Mononuclear cell (primary cell): Measurements from ENCODE around the gene SH3BGR. TPM values are rescaled to one million over a fixed set of nuclear protein-coding genes. Genes with fewer than 3 reads are reported as not detected.

Source experiments
- H3K27me3 ChIP-seq: 2 replicates; pipeline ENCODE4 v1.6.0; 2011; ENCODE audit warnings: low read length, control low read depth; ENCODE audit not compliant: insufficient read depth
- H3K4me1 ChIP-seq: 2 replicates; pipeline ENCODE4 v1.5.1; 2011; ENCODE audit warnings: mild to moderate bottlenecking, low read length, control low read depth; ENCODE audit not compliant: insufficient read depth
- H3K4me3 ChIP-seq: 2 replicates; pipeline ENCODE4 v1.5.1; 2011; ENCODE audit warnings: mild to moderate bottlenecking, low read length, moderate library complexity
- H3K9me3 ChIP-seq: 2 replicates; pipeline ENCODE4 v1.5.1; 2011; ENCODE audit warnings: low read depth, mild to moderate bottlenecking, control low read depth, low read length
- total RNA-seq: library from RNA; depleted of rRNA; stranded (reverse); fragments of >200 nt; gene quantifications from one replicate; pipeline ENCODE4 v1.2.3, GENCODE V29; 2012

SH3BGR gene
- total RNA-seq, 1 donor = not detected

DNA sequence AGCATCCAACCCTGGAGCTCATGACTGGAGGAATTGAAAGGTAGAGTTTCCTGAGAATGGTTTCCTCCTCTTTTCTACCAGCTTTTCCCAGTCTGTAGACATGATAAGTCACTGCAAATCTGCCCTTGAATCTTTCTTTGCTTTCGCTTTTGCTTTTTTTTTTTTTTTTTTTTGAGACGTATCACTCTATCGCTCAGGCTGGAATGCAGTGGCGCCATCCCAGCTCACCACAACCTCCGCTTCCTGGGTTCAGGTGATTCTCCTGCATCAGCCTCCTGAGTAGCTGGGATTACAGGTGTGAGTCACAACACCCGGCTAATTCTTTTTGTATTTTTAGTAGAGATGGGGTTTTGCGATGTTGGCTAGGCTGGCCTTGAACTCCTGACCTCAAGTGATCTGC is 4.5 kb upstream of the SH3BGR start:
- Histone ChIP-seq H3K4me3 (no peak overlapping the region), H3K4me1 (peaks cover 11% of the 10 kb centered on the region), H3K27me3 (no peaks in the 10 kb centered on the region), H3K9me3 (no peaks in the 10 kb centered on the region)

DNA sequence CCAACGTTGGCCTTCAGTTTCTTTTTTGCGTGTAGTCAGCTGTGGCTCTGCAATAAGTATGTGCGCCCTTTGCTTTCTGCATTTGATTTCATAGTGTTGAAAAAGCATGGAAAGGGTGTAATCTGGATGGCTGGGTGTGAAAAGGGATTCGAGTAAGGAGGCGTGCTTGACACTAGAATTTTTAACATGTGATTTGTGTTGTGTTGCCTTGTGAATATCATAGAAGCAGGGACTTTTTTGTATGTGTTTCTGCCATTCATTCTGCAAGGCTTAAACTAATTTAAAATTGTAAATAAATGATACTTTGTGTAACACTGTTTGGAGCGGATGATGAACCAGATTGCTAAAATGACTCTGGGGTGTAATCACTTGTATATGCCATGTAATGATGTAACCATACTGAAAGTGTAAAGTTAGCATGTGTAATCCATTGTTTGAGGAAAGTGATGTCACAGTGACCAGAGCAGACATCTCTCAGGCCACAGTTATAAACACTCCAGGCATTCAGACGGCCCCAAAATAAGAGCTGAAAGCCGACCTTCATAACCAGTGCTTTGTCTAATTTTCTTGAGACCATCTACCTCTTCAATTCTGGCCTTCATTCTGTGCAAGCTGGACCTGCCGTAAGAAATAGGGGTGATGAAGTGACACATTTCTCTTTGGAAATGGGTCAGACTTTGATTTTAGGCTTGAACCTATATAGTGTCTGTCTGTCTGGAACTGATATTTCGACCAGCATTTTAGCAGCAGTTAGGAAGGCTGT is 618 bp downstream of the SH3BGR start:
- no peaks in the 10 kb centered on the region for H3K27me3 ChIP-seq
- no peak overlapping the region for H3K4me3 ChIP-seq
- H3K4me1 ChIP-seq = no peaks in the 10 kb centered on the region
- H3K9me3 ChIP-seq = no peaks in the 10 kb centered on the region

DNA sequence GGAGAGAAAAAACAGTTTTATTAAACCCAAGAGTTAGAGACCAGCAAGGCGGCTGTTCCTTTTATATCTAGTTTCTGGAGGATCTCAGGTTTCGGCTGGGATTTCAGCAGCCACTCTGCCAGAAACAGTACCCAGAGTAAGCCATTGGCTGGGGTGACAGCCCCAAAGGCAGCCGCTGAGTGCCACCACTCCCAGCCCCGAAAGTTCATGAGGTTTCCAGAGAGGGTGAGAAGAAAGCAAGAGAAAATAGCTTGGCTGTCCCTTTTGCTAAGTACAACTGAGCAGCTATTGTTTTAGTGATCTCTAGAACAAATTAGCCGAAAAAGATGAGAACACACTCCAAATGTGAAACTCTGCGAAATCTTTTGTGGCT is 1.2 kb downstream of the SH3BGR start:
- Histone ChIP-seq H3K4me3 (no peak overlapping the region), H3K4me1 (no peaks in the 10 kb centered on the region), H3K27me3 (no peaks in the 10 kb centered on the region), H3K9me3 (no peaks in the 10 kb centered on the region)

DNA sequence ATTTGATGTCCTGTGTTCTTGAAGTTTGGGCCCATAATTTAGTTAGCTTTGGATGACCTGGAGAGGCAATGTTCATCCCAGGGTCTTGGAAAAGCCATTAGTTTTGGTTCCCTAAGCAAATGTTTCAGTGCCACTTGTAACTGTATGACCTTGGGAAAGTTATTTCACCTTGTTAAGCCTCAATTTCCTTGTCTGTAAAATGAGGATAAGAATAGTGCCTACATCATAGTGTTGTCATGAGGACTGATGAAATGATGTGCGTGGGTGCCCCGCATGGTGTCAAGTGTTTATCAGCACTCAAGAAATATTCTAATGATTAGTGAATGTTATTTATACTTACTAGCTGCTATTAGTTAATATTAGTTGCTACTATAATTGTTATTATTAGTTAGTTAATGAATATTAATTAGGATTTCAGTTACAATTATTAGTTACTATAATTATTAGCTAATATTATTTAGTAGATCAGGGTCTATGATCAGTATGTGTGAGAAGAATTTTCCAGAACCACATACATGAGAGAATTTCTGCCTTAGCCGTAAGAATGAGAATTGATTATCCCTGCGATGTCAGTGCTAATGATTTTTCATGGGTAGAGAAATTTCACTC is 1.9 kb downstream of the SH3BGR start:
- Histone ChIP-seq H3K9me3 (no peaks in the 10 kb centered on the region), H3K27me3 (no peaks in the 10 kb centered on the region), H3K4me3 (no peak overlapping the region), H3K4me1 (no peaks in the 10 kb centered on the region)

DNA sequence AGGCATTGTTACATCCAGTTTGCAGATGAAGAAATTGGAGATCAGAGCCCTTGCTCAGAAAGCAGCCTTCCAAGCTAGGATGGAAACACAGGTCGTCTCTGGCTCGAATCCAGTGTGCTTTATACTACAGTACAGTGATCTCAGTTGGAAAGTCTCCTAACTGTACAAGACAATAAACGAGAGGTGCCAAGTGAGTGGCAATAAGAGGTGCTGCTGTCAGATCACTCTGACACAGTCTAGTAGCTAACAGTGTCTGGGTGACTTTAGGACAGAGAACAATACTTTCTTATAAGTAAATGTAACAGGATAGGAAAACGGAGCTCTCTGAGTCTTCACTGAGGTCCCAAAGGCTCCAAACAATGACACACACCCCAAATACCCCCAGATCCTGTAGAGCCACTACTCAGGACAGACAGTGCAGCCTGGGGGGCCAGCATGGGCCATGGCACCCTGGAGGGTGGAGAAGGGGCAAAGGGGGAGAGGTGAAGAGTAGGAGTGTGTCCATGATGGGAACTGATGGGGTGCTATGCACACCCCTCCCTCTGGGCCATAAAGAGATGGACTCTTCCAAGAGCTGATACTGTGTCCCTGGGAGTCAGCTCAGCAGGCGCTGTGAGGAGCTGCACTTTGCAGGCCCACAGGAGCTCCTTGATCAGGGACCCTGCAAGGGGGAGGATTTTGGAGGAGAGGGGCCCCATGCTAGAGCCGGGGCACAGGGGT is 3.3 kb downstream of the SH3BGR start:
- no peaks in the 10 kb centered on the region for H3K9me3 ChIP-seq

DNA sequence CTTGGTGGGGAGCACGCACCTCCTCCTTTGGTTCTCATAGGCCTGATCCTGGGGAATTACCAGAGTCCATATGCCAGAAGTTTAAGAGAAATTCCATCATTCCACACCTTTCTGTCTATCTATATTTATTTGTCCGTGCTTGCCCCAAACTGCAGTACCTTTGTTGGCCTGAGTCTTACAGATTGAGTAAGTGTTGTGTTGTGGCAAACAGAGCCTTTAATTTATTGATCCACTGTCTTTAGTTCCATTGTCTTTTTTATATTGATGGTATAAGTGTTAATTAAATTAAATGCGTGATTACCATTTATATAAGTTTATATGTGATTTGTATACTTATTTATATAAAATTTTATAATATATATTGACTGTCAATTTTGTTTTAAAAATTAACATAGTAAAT is 4.9 kb downstream of the SH3BGR start:
- no peaks in the 10 kb centered on the region for H3K4me1 ChIP-seq
- no peaks in the 10 kb centered on the region for H3K27me3 ChIP-seq
- no peak overlapping the region for H3K4me3 ChIP-seq
- no peaks in the 10 kb centered on the region for H3K9me3 ChIP-seq

More for the DNA sequence above, 3.3 kb downstream of the SH3BGR start:
- Histone ChIP-seq H3K27me3 (no peaks in the 10 kb centered on the region), H3K4me1 (no peaks in the 10 kb centered on the region), H3K4me3 (no peak overlapping the region)

DNA sequence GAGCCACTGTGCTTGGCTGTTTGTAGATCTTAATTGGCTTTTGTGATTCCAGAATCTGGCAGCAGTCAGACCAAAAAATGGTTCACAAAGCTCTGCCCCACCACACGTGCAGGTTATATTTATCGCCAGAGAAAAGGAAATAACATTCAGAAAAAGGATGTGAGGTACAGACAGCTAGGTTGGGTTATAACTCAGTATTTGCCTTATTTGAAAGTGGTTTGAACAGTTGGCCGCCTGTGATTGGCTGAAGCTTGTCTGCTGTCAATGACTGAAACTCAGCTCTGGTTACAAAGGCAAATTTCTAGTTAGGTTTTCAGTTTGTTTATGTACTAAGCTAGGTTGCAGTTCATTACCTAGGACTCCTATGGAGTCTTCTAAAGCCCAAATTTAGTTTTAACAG is 9.6 kb downstream of the SH3BGR start:
- H3K27me3 ChIP-seq = no peaks in the 10 kb centered on the region
- no peaks in the 10 kb centered on the region for H3K4me1 ChIP-seq
- no peak overlapping the region for H3K4me3 ChIP-seq
- H3K9me3 ChIP-seq = no peaks in the 10 kb centered on the region

DNA sequence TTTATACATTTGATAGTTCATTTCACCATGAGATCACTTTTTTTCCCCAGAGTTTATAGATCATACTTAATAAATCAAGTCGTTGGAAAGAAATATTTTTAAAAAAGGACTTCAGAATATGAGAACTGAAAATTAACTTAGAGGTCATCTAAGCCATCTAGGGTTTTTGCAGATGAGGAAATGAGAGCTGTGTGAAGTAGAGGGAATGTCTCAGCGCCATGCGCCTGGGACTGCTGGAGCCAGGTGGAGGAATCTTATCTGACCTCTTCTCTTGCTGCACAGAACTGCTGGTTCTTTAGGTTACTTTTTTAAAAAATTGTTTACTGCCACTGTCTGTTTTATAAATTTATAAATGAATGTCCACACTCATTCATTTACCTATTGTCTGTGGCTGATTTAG is 11.5 kb downstream of the SH3BGR start:
- Histone ChIP-seq H3K27me3 (no peaks in the 10 kb centered on the region), H3K4me1 (no peaks in the 10 kb centered on the region), H3K9me3 (no peaks in the 10 kb centered on the region), H3K4me3 (no peak overlapping the region)

DNA sequence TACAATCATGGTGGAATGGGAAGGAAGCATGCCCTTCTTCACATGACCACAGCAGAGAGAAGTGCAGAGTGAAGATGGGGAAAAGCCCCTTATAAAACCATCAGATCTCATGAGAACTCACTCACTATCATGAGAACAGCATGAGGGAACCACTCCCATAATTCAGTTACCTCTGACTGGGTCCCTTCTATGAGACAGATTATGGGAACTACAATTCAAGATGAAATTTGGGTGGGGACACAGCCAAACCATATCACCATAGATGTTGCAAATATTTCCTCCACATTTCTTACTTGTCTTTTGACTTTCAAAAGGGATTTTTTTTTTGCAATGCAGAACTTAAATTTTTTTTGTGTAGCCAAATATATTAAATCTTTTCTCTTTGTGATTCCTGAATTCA is 14.8 kb downstream of the SH3BGR start:
- H3K9me3 ChIP-seq = no peaks in the 10 kb centered on the region
- H3K4me1 ChIP-seq = no peaks in the 10 kb centered on the region
- no peak overlapping the region for H3K4me3 ChIP-seq
- H3K27me3 ChIP-seq = no peaks in the 10 kb centered on the region

DNA sequence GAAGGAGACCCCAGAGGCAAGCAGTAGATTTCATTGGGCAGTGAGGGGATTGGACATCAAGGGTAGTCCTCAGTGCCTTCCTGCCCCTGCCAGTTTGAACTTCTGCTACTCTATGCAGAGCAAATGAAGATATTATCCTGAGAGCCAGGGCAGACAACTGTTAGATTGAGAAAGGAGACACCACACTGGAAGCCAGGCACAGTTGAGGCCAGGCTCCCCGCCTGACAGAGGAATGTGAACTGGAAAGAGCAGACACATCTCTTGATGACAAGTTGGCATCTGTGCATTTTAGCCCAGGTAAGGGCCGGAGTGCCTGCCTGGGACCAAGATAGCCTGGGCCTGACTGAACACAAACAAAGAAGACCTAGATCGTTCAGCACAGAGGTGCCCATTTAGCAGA is 16.0 kb downstream of the SH3BGR start:
- Histone ChIP-seq H3K4me1 (no peaks in the 10 kb centered on the region), H3K9me3 (no peaks in the 10 kb centered on the region), H3K4me3 (no peak overlapping the region), H3K27me3 (no peaks in the 10 kb centered on the region)

DNA sequence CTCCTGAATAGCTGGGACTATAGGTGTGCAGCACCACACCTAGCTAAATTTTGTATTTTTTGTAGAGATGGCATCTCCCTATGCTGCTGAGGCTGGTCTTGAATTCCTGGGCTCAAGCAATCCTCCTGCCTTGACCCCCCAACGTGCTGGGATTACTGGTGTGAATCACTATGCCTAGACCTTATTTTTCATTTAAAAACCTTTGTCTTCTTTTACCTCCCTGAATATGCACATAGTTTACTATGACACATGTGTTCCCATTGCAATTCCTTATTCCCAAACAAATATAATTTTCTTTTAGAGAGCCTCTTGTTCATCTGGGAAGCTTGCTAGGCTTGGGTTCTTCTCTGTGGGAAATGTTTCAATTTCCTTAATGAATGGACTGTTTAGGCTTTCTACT is 16.8 kb downstream of the SH3BGR start:
- H3K27me3 ChIP-seq = no peaks in the 10 kb centered on the region
- H3K9me3 ChIP-seq = no peaks in the 10 kb centered on the region
- no peaks in the 10 kb centered on the region for H3K4me1 ChIP-seq
- H3K4me3 ChIP-seq = no peak overlapping the region

DNA sequence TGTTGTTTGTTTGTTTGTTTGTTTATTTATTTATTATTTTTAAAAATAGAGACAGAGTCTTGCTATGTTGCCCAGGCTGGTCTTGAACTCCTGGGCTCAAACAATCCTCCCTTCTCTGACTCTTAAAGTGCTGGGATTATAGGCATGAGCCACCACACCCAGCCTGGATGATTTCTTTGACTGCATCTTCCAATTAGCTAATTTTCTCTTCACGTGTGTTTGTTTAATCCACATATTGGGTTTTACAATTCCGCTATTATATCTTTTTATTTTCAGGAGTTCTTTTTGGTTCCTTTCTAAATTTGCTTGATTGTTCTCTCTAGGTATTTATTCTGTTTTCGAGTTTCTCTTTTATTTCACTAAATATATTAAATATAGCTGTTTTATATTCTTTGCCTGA is 19.8 kb downstream of the SH3BGR start:
- no peaks in the 10 kb centered on the region for H3K4me1 ChIP-seq
- no peaks in the 10 kb centered on the region for H3K27me3 ChIP-seq
- no peaks in the 10 kb centered on the region for H3K9me3 ChIP-seq

DNA sequence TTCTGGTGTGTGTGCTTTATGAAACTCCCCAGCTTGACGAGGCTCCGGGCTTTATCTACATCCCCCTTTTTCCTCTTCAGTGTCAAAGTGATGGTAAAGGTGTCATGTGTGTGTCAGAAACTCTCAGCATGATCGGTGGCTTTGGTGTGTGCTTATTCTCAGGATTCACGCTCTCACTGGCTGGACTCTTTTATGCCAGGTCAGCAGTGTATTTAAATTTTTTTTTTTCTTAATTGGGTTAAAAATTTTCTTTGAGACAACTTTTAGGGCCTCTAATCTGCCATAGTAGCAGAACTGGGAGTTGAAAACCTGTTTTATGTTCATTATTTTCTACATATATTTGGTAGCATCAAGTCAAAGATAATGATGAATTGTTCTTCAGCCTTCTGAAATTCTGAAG is 21.0 kb downstream of the SH3BGR start:
- H3K4me3 ChIP-seq = no peak overlapping the region
- no peaks in the 10 kb centered on the region for H3K27me3 ChIP-seq
- no peaks in the 10 kb centered on the region for H3K9me3 ChIP-seq
- no peaks in the 10 kb centered on the region for H3K4me1 ChIP-seq

More for the DNA sequence above, 19.8 kb downstream of the SH3BGR start:
- H3K4me3 ChIP-seq = no peak overlapping the region

DNA sequence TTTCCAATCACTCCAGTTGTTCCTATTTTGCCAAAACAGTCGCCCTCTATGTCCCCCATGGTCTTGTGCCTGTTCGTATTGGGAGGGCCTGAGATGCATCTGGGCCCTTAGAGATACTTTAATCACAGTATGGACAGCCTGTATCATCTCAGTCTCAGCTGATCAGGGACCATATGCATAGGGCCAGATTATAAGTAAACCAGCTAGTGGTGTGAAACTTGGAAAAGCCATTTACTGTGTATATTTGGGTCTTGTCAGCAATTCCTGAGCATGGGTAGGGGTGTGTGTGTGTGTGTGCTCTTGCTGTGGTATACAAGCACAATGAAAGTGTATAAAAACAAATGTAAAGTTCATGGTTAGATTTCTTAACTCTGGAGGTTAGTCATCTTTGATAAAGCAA is 22.8 kb downstream of the SH3BGR start:
- no peaks in the 10 kb centered on the region for H3K27me3 ChIP-seq
- H3K9me3 ChIP-seq = no peaks in the 10 kb centered on the region
- no peaks in the 10 kb centered on the region for H3K4me1 ChIP-seq
- no peak overlapping the region for H3K4me3 ChIP-seq

DNA sequence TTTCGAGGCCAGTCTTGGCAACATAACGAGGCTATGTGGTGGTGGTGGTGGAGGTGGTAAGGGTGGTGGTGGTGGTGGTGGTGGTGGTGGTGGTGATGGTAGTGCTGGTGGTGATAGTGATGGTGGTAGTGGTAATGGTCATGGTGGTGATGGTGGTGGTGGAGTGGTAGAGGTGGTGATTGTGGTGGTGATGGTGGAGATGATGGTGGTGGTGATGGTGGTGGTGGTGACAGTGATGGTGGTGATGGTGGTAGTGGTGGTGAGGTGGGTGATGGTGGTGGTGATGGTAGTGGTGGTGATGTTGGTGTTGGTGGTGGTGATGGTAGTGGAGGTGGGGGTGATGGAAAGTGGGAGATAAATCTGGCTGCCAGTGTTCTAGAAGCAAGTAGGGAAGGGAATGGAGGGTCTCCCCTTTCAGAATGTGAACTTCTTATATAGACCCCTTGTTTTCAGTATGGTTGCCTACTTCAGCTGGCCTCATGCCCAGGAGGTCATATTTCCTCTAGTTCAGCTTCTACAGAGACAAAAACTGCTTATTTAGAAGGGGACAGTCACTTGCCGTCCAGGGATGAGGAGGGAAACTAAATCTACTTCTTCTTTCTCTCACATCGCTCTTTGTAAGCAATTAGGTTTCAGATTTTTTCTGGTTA is 27.5 kb downstream of the SH3BGR start:
- Histone ChIP-seq H3K9me3 (no peaks in the 10 kb centered on the region), H3K27me3 (no peaks in the 10 kb centered on the region), H3K4me1 (no peaks in the 10 kb centered on the region), H3K4me3 (no peak overlapping the region)
